Measurements from ENCODE around the gene IGLL5.

- TF ChIP-seq, protein P1, sequence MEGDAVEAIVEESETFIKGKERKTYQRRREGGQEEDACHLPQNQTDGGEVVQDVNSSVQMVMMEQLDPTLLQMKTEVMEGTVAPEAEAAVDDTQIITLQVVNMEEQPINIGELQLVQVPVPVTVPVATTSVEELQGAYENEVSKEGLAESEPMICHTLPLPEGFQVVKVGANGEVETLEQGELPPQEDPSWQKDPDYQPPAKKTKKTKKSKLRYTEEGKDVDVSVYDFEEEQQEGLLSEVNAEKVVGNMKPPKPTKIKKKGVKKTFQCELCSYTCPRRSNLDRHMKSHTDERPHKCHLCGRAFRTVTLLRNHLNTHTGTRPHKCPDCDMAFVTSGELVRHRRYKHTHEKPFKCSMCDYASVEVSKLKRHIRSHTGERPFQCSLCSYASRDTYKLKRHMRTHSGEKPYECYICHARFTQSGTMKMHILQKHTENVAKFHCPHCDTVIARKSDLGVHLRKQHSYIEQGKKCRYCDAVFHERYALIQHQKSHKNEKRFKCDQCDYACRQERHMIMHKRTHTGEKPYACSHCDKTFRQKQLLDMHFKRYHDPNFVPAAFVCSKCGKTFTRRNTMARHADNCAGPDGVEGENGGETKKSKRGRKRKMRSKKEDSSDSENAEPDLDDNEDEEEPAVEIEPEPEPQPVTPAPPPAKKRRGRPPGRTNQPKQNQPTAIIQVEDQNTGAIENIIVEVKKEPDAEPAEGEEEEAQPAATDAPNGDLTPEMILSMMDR (IDR thresholded peaks at IDR 0.05) = no peak
- TF ChIP-seq POLR2AphosphoS5 (IDR thresholded peaks at IDR 0.05) = no peak
Observed at GRCh38 chr22:22933100-22933806, 45.6 kb downstream of the IGLL5 start.
